ENCODE results near the gene KRTAP9-7.

DNA sequence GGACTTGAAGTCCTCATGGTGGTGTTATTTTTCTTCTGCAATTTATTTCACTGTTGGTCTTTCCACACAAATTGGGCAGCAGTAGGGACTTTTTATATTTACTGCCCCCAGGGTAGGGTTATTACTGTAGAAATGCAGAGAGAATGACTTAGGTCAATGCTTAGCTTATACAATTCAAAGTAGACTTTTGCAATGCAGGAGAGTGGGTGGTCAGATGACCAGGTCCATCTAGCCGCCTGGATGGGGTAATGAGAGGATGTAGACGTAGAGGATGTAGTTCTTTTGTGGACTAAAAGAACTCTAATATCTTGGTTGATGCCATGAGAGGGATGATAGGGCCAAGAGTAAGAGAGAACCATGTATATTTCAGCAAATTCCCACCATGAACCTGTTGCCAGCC is 42.7 kb downstream of the KRTAP9-7 start:
- TF ChIP-seq, protein P1, sequence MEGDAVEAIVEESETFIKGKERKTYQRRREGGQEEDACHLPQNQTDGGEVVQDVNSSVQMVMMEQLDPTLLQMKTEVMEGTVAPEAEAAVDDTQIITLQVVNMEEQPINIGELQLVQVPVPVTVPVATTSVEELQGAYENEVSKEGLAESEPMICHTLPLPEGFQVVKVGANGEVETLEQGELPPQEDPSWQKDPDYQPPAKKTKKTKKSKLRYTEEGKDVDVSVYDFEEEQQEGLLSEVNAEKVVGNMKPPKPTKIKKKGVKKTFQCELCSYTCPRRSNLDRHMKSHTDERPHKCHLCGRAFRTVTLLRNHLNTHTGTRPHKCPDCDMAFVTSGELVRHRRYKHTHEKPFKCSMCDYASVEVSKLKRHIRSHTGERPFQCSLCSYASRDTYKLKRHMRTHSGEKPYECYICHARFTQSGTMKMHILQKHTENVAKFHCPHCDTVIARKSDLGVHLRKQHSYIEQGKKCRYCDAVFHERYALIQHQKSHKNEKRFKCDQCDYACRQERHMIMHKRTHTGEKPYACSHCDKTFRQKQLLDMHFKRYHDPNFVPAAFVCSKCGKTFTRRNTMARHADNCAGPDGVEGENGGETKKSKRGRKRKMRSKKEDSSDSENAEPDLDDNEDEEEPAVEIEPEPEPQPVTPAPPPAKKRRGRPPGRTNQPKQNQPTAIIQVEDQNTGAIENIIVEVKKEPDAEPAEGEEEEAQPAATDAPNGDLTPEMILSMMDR (IDR thresholded peaks at IDR 0.05): no peak
- TF ChIP-seq POLR2AphosphoS5 (IDR thresholded peaks at IDR 0.05; ENCODE audit: low read depth, low read length) (no peak), TCF7L2 (IDR thresholded peaks at IDR 0.05; ENCODE audit: low read depth, low read length) (no peak)
- TF ChIP-seq, protein P2, sequence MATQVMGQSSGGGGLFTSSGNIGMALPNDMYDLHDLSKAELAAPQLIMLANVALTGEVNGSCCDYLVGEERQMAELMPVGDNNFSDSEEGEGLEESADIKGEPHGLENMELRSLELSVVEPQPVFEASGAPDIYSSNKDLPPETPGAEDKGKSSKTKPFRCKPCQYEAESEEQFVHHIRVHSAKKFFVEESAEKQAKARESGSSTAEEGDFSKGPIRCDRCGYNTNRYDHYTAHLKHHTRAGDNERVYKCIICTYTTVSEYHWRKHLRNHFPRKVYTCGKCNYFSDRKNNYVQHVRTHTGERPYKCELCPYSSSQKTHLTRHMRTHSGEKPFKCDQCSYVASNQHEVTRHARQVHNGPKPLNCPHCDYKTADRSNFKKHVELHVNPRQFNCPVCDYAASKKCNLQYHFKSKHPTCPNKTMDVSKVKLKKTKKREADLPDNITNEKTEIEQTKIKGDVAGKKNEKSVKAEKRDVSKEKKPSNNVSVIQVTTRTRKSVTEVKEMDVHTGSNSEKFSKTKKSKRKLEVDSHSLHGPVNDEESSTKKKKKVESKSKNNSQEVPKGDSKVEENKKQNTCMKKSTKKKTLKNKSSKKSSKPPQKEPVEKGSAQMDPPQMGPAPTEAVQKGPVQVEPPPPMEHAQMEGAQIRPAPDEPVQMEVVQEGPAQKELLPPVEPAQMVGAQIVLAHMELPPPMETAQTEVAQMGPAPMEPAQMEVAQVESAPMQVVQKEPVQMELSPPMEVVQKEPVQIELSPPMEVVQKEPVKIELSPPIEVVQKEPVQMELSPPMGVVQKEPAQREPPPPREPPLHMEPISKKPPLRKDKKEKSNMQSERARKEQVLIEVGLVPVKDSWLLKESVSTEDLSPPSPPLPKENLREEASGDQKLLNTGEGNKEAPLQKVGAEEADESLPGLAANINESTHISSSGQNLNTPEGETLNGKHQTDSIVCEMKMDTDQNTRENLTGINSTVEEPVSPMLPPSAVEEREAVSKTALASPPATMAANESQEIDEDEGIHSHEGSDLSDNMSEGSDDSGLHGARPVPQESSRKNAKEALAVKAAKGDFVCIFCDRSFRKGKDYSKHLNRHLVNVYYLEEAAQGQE (IDR thresholded peaks at IDR 0.05; ENCODE audit: insufficient read depth in 1 of 2, low read depth in 2 of 2, low read length in 1 of 2): no peak
